ENCODE results near the gene PALB2.

- TF ChIP-seq CTCF (IDR thresholded peaks at IDR 0.05; ENCODE audit: control extremely low read depth in 1 of 3, insufficient read depth in 1 of 3, low read depth in 1 of 3, low read length in 3 of 3): no peak
- TF ChIP-seq SIN3A (conservative IDR thresholded peaks at IDR 0.05 in 1 of 2, IDR thresholded peaks at IDR 0.05 in 1 of 2; ENCODE audit: low read depth in 1 of 2, low read length in 2 of 2): no peak
- TF ChIP-seq ZNF274 (IDR thresholded peaks at IDR 0.05; ENCODE audit: borderline replicate concordance, extremely low read depth, low read length): no peak
- TF ChIP-seq EZH2 (IDR thresholded peaks at IDR 0.05; ENCODE audit: low read depth, low read length, severe bottlenecking): no peak
- TF ChIP-seq CHD2 (IDR thresholded peaks at IDR 0.05; ENCODE audit: low read length): no peak
- TF ChIP-seq SRF (IDR thresholded peaks at IDR 0.05; ENCODE audit: low read depth, low read length): no peak
- TF ChIP-seq POLR2A (IDR thresholded peaks at IDR 0.05; ENCODE audit: control extremely low read depth in 1 of 2, low read depth in 2 of 2, low read length in 2 of 2): no peak
- no peak for TF ChIP-seq RFX5 (IDR thresholded peaks at IDR 0.05; ENCODE audit: borderline replicate concordance, low read depth, low read length)
- TF ChIP-seq TBP (IDR thresholded peaks at IDR 0.05; ENCODE audit: low read depth, low read length): no peak
- no peak for TF ChIP-seq TAF1 (IDR thresholded peaks at IDR 0.05; ENCODE audit: low read depth, low read length)
- TF ChIP-seq GABPA (IDR thresholded peaks at IDR 0.05; ENCODE audit: borderline replicate concordance, insufficient read depth, low read length): no peak
- TF ChIP-seq SUZ12 (IDR thresholded peaks at IDR 0.05; ENCODE audit: low read length): no peak
- TF ChIP-seq USF2 (IDR thresholded peaks at IDR 0.05; ENCODE audit: low read length): no peak
- TF ChIP-seq TCF12 (IDR thresholded peaks at IDR 0.05; ENCODE audit: low read depth, low read length): no peak
Observed at GRCh38 chr16:23667355-23667659, 26.2 kb upstream of the PALB2 start.

Measured in H1 (cell line).